GM23338 (cell line): Measurements from ENCODE around the gene LATS1.

ENCODE experiments used
- CREB1 ChIP-seq: fragments of 250-450 bp; sonication (Bioruptor Pico); IDR thresholded peaks from 2 replicates; pipeline ENCODE4 v1.5.0; 2020; ENCODE audit warnings: low read depth, mild to moderate bottlenecking, moderate library complexity
- CTCF ChIP-seq, 2 experiments: fragments of 200-600 bp in 1 of 2; sonication (generic) in 1 of 2; conservative IDR thresholded peaks; 2 replicates each; pipeline versions ENCODE4 v1.5.1 to v1.6.1; 2016 to 2017; ENCODE audit warnings: antibody characterized with exemption in 2 of 2, low read depth in 2 of 2, mild to moderate bottlenecking in 2 of 2, moderate library complexity in 1 of 2
- EZH2 ChIP-seq: fragments of 200-600 bp; sonication (generic); IDR thresholded peaks from one replicate; pipeline ENCODE4 v1.8.0; 2017; ENCODE audit warnings: antibody characterized with exemption, mild to moderate bottlenecking, low read depth; ENCODE audit not compliant: unreplicated experiment
- EZH2phosphoT487 ChIP-seq: fragments of 200-600 bp; sonication (generic); IDR thresholded peaks from one replicate; pipeline ENCODE4 v1.8.1; 2018; ENCODE audit warnings: antibody characterized with exemption; ENCODE audit not compliant: unreplicated experiment
- JUNB ChIP-seq: IDR thresholded peaks from one replicate; pipeline ENCODE4 v1.6.1; 2016; ENCODE audit warnings: antibody characterized with exemption; ENCODE audit not compliant: unreplicated experiment
- POLR2AphosphoS5 ChIP-seq: IDR thresholded peaks from 2 replicates; pipeline ENCODE4 v1.6.1; 2016; ENCODE audit warnings: antibody characterized with exemption, low read depth
- ZNF114 ChIP-seq: fragments of 250-450 bp; sonication (Bioruptor Pico); IDR thresholded peaks from 2 replicates; pipeline ENCODE4 v1.5.0; 2020; ENCODE audit warnings: mild to moderate bottlenecking, moderate library complexity
- TF ChIP-seq, protein P1 (sequence below): IDR thresholded peaks from one replicate; pipeline ENCODE4 v1.6.1; 2018; ENCODE audit warnings: antibody characterized with exemption; ENCODE audit not compliant: unreplicated experiment

DNA sequence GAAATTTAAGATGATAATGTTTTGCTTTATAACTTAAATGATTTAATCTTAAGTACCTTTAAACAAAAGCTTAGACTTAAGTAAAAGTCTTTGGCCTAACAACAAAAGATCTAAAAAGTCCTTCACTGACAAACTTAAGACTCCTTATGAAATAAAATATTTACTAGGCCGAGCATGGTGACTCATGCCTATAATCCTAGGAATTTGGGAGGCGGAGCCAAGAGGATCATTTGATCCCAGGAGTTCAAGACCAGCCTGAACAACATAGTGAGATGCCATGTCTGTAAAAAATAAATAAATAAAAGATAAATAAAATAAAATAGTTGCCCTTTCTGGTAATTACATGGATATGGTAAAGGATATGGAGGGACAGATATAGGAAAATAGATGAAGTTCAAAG is 81.8 kb downstream of the LATS1 start:
- no peak for TF ChIP-seq CTCF (conservative IDR thresholded peaks at IDR 0.05; ENCODE audit: low read depth in 2 of 2)
- no peak for TF ChIP-seq CREB1 (CRISPR knock-in tag)
- TF ChIP-seq EZH2 = no peak
- no peak for TF ChIP-seq EZH2phosphoT487
- TF ChIP-seq, protein P1, sequence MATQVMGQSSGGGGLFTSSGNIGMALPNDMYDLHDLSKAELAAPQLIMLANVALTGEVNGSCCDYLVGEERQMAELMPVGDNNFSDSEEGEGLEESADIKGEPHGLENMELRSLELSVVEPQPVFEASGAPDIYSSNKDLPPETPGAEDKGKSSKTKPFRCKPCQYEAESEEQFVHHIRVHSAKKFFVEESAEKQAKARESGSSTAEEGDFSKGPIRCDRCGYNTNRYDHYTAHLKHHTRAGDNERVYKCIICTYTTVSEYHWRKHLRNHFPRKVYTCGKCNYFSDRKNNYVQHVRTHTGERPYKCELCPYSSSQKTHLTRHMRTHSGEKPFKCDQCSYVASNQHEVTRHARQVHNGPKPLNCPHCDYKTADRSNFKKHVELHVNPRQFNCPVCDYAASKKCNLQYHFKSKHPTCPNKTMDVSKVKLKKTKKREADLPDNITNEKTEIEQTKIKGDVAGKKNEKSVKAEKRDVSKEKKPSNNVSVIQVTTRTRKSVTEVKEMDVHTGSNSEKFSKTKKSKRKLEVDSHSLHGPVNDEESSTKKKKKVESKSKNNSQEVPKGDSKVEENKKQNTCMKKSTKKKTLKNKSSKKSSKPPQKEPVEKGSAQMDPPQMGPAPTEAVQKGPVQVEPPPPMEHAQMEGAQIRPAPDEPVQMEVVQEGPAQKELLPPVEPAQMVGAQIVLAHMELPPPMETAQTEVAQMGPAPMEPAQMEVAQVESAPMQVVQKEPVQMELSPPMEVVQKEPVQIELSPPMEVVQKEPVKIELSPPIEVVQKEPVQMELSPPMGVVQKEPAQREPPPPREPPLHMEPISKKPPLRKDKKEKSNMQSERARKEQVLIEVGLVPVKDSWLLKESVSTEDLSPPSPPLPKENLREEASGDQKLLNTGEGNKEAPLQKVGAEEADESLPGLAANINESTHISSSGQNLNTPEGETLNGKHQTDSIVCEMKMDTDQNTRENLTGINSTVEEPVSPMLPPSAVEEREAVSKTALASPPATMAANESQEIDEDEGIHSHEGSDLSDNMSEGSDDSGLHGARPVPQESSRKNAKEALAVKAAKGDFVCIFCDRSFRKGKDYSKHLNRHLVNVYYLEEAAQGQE = no peak
- TF ChIP-seq POLR2AphosphoS5 = no peak
- no peak for TF ChIP-seq JUNB
- TF ChIP-seq ZNF114 (CRISPR knock-in tag) = no peak
